ENCODE data around the gene RPS6KA2. TPM values are rescaled to one million over a fixed set of nuclear protein-coding genes. Genes with fewer than 3 reads are reported as not detected.
A peak's percentile ranks its signal among the peaks of the same experiment; 100 is the strongest.

The RPS6KA2 gene
- total and polyA plus RNA-seq, 2 experiments from 2014 or later: 12.5 to 25.3 TPM

DNA sequence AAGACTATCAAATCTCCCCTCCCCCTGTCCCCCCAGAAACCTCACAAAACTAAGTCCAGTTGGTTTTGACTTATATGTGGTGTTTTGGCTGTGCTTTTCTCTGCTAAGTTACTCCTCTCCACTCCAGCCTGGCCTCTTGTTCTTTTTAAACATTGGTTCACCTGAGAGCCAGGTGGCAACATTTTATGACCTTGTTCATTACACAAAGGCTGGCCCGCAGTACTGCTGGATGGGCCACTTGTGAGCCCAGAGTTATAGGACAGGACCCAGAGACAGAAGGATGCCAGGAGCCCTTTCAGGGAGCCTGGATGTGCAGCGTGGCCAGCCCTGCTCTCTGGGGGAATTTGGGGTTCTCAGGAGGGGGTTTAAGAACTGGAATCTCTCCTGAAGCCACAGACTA is 130.6 kb downstream of the RPS6KA2 start:
- no peak overlapping the region for H3K4me2 ChIP-seq
- no peak overlapping the region for H3K4me3 Mint-ChIP-seq
- H3K36me3 Mint-ChIP-seq (ENCODE audit: low read depth): peaks cover 28% of the 10 kb centered on the region
- H3K27ac Mint-ChIP-seq: peak overlapping the region; percentile 45; the same call in 1 of the 2 replicates
- H3K36me3 ChIP-seq (ENCODE audit: insufficient read depth): no peaks in the 10 kb centered on the region
- H3K4me3 ChIP-seq: no peak overlapping the region
- DNase-seq (ENCODE audit: low spot score): no peak
- no peak for TF ChIP-seq ZNF114 (CRISPR knock-in tag; IDR thresholded peaks at IDR 0.05)
- TF ChIP-seq, protein P1, sequence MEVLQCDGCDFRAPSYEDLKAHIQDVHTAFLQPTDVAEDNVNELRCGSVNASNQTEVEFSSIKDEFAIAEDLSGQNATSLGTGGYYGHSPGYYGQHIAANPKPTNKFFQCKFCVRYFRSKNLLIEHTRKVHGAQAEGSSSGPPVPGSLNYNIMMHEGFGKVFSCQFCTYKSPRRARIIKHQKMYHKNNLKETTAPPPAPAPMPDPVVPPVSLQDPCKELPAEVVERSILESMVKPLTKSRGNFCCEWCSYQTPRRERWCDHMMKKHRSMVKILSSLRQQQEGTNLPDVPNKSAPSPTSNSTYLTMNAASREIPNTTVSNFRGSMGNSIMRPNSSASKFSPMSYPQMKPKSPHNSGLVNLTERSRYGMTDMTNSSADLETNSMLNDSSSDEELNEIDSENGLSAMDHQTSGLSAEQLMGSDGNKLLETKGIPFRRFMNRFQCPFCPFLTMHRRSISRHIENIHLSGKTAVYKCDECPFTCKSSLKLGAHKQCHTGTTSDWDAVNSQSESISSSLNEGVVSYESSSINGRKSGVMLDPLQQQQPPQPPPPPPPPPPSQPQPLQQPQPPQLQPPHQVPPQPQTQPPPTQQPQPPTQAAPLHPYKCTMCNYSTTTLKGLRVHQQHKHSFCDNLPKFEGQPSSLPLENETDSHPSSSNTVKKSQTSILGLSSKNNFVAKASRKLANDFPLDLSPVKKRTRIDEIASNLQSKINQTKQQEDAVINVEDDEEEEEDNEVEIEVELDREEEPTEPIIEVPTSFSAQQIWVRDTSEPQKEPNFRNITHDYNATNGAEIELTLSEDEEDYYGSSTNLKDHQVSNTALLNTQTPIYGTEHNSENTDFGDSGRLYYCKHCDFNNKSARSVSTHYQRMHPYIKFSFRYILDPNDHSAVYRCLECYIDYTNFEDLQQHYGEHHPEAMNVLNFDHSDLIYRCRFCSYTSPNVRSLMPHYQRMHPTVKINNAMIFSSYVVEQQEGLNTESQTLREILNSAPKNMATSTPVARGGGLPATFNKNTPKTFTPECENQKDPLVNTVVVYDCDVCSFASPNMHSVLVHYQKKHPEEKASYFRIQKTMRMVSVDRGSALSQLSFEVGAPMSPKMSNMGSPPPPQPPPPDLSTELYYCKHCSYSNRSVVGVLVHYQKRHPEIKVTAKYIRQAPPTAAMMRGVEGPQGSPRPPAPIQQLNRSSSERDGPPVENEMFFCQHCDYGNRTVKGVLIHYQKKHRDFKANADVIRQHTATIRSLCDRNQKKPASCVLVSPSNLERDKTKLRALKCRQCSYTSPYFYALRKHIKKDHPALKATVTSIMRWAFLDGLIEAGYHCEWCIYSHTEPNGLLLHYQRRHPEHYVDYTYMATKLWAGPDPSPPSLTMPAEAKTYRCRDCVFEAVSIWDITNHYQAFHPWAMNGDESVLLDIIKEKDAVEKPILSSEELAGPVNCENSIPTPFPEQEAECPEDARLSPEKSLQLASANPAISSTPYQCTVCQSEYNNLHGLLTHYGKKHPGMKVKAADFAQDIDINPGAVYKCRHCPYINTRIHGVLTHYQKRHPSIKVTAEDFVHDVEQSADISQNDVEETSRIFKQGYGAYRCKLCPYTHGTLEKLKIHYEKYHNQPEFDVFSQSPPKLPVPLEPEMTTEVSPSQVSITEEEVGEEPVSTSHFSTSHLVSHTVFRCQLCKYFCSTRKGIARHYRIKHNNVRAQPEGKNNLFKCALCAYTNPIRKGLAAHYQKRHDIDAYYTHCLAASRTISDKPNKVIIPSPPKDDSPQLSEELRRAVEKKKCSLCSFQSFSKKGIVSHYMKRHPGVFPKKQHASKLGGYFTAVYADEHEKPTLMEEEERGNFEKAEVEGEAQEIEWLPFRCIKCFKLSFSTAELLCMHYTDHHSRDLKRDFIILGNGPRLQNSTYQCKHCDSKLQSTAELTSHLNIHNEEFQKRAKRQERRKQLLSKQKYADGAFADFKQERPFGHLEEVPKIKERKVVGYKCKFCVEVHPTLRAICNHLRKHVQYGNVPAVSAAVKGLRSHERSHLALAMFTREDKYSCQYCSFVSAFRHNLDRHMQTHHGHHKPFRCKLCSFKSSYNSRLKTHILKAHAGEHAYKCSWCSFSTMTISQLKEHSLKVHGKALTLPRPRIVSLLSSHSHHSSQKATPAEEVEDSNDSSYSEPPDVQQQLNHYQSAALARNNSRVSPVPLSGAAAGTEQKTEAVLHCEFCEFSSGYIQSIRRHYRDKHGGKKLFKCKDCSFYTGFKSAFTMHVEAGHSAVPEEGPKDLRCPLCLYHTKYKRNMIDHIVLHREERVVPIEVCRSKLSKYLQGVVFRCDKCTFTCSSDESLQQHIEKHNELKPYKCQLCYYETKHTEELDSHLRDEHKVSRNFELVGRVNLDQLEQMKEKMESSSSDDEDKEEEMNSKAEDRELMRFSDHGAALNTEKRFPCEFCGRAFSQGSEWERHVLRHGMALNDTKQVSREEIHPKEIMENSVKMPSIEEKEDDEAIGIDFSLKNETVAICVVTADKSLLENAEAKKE (CRISPR knock-in tag; IDR thresholded peaks at IDR 0.05): no peak
- no peak for TF ChIP-seq EZH2 (IDR thresholded peaks at IDR 0.05; ENCODE audit: low read depth, unreplicated experiment)
- TF ChIP-seq EZH2phosphoT487 (IDR thresholded peaks at IDR 0.05; ENCODE audit: unreplicated experiment): no peak
- TF ChIP-seq, protein P2, sequence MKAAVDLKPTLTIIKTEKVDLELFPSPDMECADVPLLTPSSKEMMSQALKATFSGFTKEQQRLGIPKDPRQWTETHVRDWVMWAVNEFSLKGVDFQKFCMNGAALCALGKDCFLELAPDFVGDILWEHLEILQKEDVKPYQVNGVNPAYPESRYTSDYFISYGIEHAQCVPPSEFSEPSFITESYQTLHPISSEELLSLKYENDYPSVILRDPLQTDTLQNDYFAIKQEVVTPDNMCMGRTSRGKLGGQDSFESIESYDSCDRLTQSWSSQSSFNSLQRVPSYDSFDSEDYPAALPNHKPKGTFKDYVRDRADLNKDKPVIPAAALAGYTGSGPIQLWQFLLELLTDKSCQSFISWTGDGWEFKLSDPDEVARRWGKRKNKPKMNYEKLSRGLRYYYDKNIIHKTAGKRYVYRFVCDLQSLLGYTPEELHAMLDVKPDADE (IDR thresholded peaks at IDR 0.05): no peak
- no peak for TF ChIP-seq ZNF331 (CRISPR knock-in tag; IDR thresholded peaks at IDR 0.05; ENCODE audit: low read depth)
- no peak for TF ChIP-seq JUNB (IDR thresholded peaks at IDR 0.05; ENCODE audit: unreplicated experiment)
- TF ChIP-seq, protein P3, sequence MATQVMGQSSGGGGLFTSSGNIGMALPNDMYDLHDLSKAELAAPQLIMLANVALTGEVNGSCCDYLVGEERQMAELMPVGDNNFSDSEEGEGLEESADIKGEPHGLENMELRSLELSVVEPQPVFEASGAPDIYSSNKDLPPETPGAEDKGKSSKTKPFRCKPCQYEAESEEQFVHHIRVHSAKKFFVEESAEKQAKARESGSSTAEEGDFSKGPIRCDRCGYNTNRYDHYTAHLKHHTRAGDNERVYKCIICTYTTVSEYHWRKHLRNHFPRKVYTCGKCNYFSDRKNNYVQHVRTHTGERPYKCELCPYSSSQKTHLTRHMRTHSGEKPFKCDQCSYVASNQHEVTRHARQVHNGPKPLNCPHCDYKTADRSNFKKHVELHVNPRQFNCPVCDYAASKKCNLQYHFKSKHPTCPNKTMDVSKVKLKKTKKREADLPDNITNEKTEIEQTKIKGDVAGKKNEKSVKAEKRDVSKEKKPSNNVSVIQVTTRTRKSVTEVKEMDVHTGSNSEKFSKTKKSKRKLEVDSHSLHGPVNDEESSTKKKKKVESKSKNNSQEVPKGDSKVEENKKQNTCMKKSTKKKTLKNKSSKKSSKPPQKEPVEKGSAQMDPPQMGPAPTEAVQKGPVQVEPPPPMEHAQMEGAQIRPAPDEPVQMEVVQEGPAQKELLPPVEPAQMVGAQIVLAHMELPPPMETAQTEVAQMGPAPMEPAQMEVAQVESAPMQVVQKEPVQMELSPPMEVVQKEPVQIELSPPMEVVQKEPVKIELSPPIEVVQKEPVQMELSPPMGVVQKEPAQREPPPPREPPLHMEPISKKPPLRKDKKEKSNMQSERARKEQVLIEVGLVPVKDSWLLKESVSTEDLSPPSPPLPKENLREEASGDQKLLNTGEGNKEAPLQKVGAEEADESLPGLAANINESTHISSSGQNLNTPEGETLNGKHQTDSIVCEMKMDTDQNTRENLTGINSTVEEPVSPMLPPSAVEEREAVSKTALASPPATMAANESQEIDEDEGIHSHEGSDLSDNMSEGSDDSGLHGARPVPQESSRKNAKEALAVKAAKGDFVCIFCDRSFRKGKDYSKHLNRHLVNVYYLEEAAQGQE (IDR thresholded peaks at IDR 0.05; ENCODE audit: unreplicated experiment): no peak
- no peak for TF ChIP-seq STAT1 (IDR thresholded peaks at IDR 0.05; ENCODE audit: unreplicated experiment)
- no peak for TF ChIP-seq NANOG (IDR thresholded peaks at IDR 0.05; ENCODE audit: borderline replicate concordance)
- TF ChIP-seq CREB1 (CRISPR knock-in tag; IDR thresholded peaks at IDR 0.05; ENCODE audit: low read depth): no peak
- H3K9me3 Mint-ChIP-seq: no peaks in the 10 kb centered on the region
- no peak for ATAC-seq
- H3K9me2 ChIP-seq (ENCODE audit: insufficient read depth): no peaks in the 10 kb centered on the region
- no peak overlapping the region for H2AFZ ChIP-seq
- H3K27me3 ChIP-seq (ENCODE audit: insufficient read depth): no peaks in the 10 kb centered on the region
- no peaks in the 10 kb centered on the region for H4K20me1 ChIP-seq (replicated peaks; ENCODE audit: insufficient read depth)
- H3F3A ChIP-seq (replicated peaks; ENCODE audit: low read depth): no peaks in the 10 kb centered on the region
- no peaks in the 10 kb centered on the region for H3K4me1 ChIP-seq (ENCODE audit: insufficient read depth)
- H3K79me2 ChIP-seq (replicated peaks; ENCODE audit: insufficient read depth): no peaks in the 10 kb centered on the region
- no peak overlapping the region for H3K27ac ChIP-seq (ENCODE audit: low read depth)
- H3K4me1 Mint-ChIP-seq: no peaks in the 10 kb centered on the region
- peaks cover 7% of the 10 kb centered on the region for H3K27me3 Mint-ChIP-seq (ENCODE audit: insufficient read depth, low read depth, poor library complexity)
